RWPE2 (cell line): ENCODE measurements around the gene UBE2E1.
A peak's percentile ranks its signal among the peaks of the same experiment; 100 is the strongest.

Source experiments
- ATAC-seq: fragments of 200-7000 bp; cut with Tn5 transposase; 3 replicates; pipeline ENCODE4 v1.9.1; 2021; ENCODE audit warnings: low read depth
- DNase-seq: peaks from one replicate; pipeline ENCODE4 v3.0.0-alpha.2; 2020; ENCODE audit warnings: low spot score
- H3K27ac ChIP-seq: fragments of 450-650 bp; 2 replicates; pipeline ENCODE4 v1.5.1; 2017; ENCODE audit warnings: mild to moderate bottlenecking; ENCODE audit not compliant: poor library complexity, severe bottlenecking
- H3K27me3 ChIP-seq: fragments of 250-450 bp; sonication (Bioruptor Pico); 2 replicates; pipeline ENCODE4 v1.5.1; 2021; ENCODE audit warnings: mild to moderate bottlenecking, moderate library complexity; ENCODE audit not compliant: insufficient read depth, poor library complexity, severe bottlenecking
- H3K36me3 ChIP-seq: fragments of 250-450 bp; sonication (Bioruptor Pico); 2 replicates; pipeline ENCODE4 v1.5.1; 2020; ENCODE audit warnings: low read depth, mild to moderate bottlenecking, moderate library complexity
- H3K4me1 ChIP-seq: fragments of 250-450 bp; sonication (Bioruptor Pico); 2 replicates; pipeline ENCODE4 v1.5.1; 2021; ENCODE audit warnings: mild to moderate bottlenecking, moderate library complexity; ENCODE audit not compliant: insufficient read depth, poor library complexity, severe bottlenecking
- H3K4me3 ChIP-seq: fragments of 250-450 bp; sonication (Bioruptor Pico); 2 replicates; pipeline ENCODE4 v1.5.1; 2021; ENCODE audit warnings: mild to moderate bottlenecking, moderate library complexity; ENCODE audit not compliant: severe bottlenecking
- H3K9me3 ChIP-seq: fragments of 250-450 bp; sonication (Bioruptor Pico); 2 replicates; pipeline ENCODE4 v1.5.1; 2021; ENCODE audit warnings: mild to moderate bottlenecking, moderate library complexity; ENCODE audit not compliant: severe bottlenecking
- TF ChIP-seq, protein P1 (sequence below): fragments of 450-650 bp; IDR thresholded peaks from one replicate; pipeline ENCODE4 v1.5.1; 2017; ENCODE audit warnings: mild to moderate bottlenecking, moderate library complexity; ENCODE audit not compliant: poor library complexity, severe bottlenecking

The UBE2E1 gene

GRCh38 chr3:23822559-23822958 lies 16.8 kb downstream of the UBE2E1 start:
- Histone ChIP-seq H3K4me3 (no peak overlapping the region), H3K9me3 (no peaks in the 10 kb centered on the region), H3K27me3 (no peaks in the 10 kb centered on the region), H3K27ac (no peak overlapping the region), H3K4me1 (peaks cover 5% of the 10 kb centered on the region), H3K36me3 (0 out of 2 replicates have a peak, but pooled peaks cover 6% of the 10 kb centered on the region)
- no peak for ATAC-seq
- TF ChIP-seq, protein P1, sequence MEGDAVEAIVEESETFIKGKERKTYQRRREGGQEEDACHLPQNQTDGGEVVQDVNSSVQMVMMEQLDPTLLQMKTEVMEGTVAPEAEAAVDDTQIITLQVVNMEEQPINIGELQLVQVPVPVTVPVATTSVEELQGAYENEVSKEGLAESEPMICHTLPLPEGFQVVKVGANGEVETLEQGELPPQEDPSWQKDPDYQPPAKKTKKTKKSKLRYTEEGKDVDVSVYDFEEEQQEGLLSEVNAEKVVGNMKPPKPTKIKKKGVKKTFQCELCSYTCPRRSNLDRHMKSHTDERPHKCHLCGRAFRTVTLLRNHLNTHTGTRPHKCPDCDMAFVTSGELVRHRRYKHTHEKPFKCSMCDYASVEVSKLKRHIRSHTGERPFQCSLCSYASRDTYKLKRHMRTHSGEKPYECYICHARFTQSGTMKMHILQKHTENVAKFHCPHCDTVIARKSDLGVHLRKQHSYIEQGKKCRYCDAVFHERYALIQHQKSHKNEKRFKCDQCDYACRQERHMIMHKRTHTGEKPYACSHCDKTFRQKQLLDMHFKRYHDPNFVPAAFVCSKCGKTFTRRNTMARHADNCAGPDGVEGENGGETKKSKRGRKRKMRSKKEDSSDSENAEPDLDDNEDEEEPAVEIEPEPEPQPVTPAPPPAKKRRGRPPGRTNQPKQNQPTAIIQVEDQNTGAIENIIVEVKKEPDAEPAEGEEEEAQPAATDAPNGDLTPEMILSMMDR: no peak
- no peak for DNase-seq

GRCh38 chr3:23823620-23824019 lies 17.9 kb downstream of the UBE2E1 start:
- 0 out of 2 replicates have a peak, but pooled peaks cover 9% of the 10 kb centered on the region for H3K36me3 ChIP-seq
- no peaks in the 10 kb centered on the region for H3K9me3 ChIP-seq
- DNase-seq (no peak), ATAC-seq (no peak)
- H3K4me3 ChIP-seq: no peak overlapping the region
- TF ChIP-seq, protein P1: no peak
- H3K4me1 ChIP-seq: peaks cover 9% of the 10 kb centered on the region
- no peaks in the 10 kb centered on the region for H3K27me3 ChIP-seq
- H3K27ac ChIP-seq: no peak overlapping the region

- Histone ChIP-seq H3K9me3 (no peaks in the 10 kb centered on the region), H3K4me3 (no peak overlapping the region), H3K4me1 (peaks cover 9% of the 10 kb centered on the region), H3K36me3 (0 out of 2 replicates have a peak, but pooled peaks cover 6% of the 10 kb centered on the region), H3K27me3 (no peaks in the 10 kb centered on the region), H3K27ac (no peak overlapping the region)
- no peak for DNase-seq
- TF ChIP-seq, protein P1: no peak
- ATAC-seq: peak; percentile 76
Observed at GRCh38 chr3:23824699-23825444, 19.1 kb downstream of the UBE2E1 start.

DNA sequence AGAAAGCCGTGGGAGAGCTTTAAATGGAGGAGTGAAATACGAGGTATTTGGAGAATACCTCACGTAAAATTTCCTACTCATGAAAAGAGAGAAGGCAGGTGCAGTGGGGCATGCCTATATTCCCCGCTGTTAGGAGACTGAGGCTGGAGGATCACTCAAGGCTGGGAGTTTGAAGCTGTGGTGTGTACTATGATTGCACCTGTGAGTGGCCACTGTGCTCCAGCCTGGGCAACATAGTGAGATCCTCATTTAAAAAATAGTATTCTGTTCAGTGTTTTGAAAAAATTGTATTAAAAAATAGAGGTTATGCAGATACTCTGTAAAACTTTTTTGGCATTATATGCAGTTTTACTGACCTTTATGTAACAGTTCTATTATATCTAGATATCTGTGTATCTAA lies 20.0 kb downstream of the UBE2E1 start:
- no peaks in the 10 kb centered on the region for H3K9me3 ChIP-seq
- no peaks in the 10 kb centered on the region for H3K27me3 ChIP-seq
- DNase-seq (no peak), ATAC-seq (no peak)
- H3K36me3 ChIP-seq: 0 out of 2 replicates have a peak, but pooled peaks cover 6% of the 10 kb centered on the region
- H3K4me3 ChIP-seq: no peak overlapping the region
- H3K27ac ChIP-seq: no peak overlapping the region
- H3K4me1 ChIP-seq: peaks cover 9% of the 10 kb centered on the region
- TF ChIP-seq, protein P1: no peak
